Epithelial cell of proximal tubule (primary cell): Measurements from ENCODE around the gene VWDE. TPM values are rescaled to one million over a fixed set of nuclear protein-coding genes. Genes with fewer than 3 reads are reported as not detected.

Source experiments
- DNase-seq: peaks from one replicate; pipeline ENCODE4 v3.0.0-alpha.2; 2011; ENCODE audit warnings: low read depth
- H3K4me3 ChIP-seq: 2 replicates; pipeline ENCODE4 v1.5.1; 2011; ENCODE audit warnings: low read depth, mild to moderate bottlenecking, low read length
- total RNA-seq: library from RNA; depleted of rRNA; stranded (reverse); fragments of >200 nt; gene quantifications from 2 replicates; pipeline ENCODE4 v1.2.3, GENCODE V29; 2015
- TF ChIP-seq, protein P1 (sequence below): conservative IDR thresholded peaks from 2 replicates; pipeline ENCODE4 v1.5.1; 2012; ENCODE audit warnings: low read depth, mild to moderate bottlenecking, low read length

The VWDE gene
- total RNA-seq, 1 donor from 2014 or later: 0.12 TPM

- TF ChIP-seq, protein P1, sequence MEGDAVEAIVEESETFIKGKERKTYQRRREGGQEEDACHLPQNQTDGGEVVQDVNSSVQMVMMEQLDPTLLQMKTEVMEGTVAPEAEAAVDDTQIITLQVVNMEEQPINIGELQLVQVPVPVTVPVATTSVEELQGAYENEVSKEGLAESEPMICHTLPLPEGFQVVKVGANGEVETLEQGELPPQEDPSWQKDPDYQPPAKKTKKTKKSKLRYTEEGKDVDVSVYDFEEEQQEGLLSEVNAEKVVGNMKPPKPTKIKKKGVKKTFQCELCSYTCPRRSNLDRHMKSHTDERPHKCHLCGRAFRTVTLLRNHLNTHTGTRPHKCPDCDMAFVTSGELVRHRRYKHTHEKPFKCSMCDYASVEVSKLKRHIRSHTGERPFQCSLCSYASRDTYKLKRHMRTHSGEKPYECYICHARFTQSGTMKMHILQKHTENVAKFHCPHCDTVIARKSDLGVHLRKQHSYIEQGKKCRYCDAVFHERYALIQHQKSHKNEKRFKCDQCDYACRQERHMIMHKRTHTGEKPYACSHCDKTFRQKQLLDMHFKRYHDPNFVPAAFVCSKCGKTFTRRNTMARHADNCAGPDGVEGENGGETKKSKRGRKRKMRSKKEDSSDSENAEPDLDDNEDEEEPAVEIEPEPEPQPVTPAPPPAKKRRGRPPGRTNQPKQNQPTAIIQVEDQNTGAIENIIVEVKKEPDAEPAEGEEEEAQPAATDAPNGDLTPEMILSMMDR: no peak
- no peak for DNase-seq
- H3K4me3 ChIP-seq: no peak overlapping the region
Measured at GRCh38 chr7:12320987-12321647, 82.5 kb downstream of the VWDE start.

DNA sequence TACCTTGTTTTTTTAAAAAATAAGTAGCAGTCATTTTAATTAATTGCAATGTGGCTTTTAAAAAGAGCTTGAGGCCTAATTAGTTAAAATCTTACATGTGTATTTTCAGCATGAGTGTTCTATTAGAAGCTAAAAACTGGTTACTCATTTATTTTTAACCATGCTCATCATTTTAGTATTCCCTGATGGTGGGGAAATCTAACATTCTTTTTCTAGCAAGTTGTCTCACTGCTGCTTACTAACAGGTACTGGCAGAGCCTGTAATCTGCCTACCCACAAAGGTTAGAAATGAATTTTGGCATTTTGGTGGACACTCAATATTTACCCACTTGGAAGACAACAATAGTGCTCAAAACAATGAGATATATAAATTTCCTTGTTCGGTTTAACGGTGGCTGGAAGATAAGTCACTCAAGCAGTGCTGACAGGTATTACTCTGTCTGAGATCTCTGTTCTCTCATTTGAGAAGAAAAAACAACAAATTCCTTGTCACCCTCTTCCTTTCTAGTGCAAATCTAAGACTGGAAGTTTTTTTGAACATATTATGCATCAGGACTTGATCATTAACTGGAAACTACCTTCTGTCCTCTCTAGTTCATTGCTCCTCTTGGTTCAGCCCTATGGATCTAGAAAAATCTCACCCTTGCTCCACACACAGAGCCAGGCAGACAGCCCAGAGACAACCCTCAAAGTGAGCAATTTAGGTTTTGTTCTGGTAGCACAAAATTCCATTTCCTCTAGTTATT lies 83.3 kb downstream of the VWDE start:
- DNase-seq: peak; percentile 63
- peak overlapping the region; percentile 20 for H3K4me3 ChIP-seq
- TF ChIP-seq, protein P1: no peak

DNA sequence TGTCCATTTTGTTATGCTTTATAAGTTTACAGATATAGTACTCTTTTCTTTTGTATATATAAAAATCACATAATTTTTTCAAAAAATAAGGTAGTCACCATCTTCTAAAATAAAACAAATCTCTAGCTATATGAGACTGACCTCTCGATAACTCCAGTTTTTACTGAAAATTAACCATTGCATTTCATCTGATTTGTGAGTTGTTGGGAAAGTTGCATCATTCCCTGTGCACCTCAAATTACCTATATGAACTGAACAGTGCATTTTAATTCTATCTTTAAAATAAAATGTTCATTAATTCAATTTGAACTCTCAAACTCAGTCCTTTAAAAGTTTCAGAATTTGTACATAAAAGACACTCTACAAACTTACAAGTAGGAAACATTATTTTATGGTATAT lies 86.0 kb downstream of the VWDE start:
- no peak overlapping the region for H3K4me3 ChIP-seq
- TF ChIP-seq, protein P1: no peak
- no peak for DNase-seq

DNA sequence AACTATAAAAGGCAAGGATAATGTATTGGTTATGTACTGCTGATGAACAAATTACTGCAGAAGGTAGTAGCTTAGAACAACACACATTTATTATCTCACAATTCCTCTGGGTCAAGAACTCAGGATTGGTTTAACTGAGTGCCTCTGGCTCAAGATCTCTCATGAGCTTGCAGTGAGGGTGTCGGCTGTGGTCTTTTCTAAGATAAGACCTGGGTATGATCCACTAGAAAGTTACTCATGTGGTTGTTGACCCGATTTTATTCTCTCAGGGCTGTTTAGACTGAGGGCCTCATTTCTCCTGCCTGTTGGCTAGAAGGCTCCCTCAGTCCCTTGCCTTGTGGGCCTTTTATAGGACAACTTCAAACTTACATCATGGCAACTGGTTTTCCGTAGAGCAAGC lies 86.7 kb downstream of the VWDE start:
- H3K4me3 ChIP-seq: no peak overlapping the region
- no peak for DNase-seq
- TF ChIP-seq, protein P1: no peak

DNA sequence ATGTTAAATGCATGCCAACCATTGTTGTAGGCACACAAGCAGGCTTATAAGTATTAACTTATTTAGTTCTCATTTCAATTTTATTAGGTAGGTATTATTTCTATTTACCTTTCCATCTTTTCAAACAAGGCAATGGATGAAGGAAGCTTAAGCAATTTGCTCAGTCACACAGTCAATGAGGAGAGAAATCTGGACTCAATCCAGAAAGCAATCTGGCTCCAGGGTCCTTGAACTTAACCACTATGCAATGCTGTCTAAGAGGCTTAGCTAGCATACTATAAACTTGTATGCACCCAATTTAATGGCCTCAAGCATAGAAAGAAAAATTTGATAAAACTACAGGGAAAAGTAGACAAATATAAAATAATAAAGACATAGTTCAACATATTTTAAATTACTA lies 88.6 kb downstream of the VWDE start:
- DNase-seq: peak; percentile 55
- H3K4me3 ChIP-seq: no peak overlapping the region
- TF ChIP-seq, protein P1: no peak

- DNase-seq: no peak
- no peak overlapping the region for H3K4me3 ChIP-seq
- TF ChIP-seq, protein P1: no peak
Measured at GRCh38 chr7:12314199-12314598, 89.5 kb downstream of the VWDE start.

DNA sequence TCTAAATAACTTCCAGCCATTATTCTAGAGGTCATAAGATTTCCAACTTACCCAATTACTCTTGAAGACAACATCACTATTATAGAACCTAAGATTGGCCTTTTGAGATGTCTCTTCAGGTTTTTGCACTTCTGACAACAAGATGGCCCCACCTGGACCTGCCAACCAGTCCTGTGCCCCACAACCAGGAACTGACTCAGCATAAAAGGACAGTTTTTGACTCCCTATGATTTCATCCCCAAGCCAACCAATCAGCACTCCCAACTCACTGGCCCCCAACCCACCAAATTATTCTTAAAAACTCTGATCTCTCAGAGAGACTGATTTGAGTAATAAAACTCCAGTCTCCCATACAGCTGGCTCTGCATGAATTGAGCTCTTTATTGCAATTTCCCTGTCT lies 98.2 kb downstream of the VWDE start:
- DNase-seq: no peak
- no peak overlapping the region for H3K4me3 ChIP-seq
- TF ChIP-seq, protein P1: no peak
